ENCODE data around the gene RASAL2. TPM values are rescaled to one million over a fixed set of nuclear protein-coding genes. Genes with fewer than 3 reads are reported as not detected.

Gene RASAL2
- total and polyA plus RNA-seq, 2 of the 13 experiments (the other 11 are each of a cell fraction or from before 2014, with no cell fraction given): 5.4 to 5.9 TPM

DNA sequence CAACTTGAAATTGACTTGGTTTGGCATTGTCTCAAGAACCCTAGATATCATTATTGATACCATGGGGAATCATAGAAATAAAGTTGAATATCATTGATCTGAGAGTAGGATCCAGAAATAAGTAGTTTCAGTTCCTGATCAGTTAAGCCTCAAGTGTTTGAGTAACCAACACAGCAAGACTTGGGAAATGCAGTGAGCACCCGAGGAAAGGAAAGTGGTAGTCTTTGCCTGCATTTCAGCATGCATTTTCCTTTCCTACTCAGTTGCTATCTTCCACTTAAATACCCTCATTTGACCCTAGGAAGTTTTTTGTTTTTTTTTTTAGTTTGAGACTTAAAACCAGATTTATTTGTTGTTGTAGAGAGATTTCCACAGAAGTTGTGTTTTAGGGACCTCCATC lies 383.9 kb downstream of the RASAL2 start:
- CTCF ChIA-PET (ENCODE audit: low intra/inter-chr PET ratio, low total read pairs): no interaction called here
- in situ Hi-C loops (cut with HindIII; ENCODE audit: extremely low pct_ligation_motif_present, low pct_unique_long_range_greater_than_20kb) (no loop called here), intact Hi-C loops (cut with micrococcal nuclease; ENCODE audit: unreplicated experiment) (no loop called here)
- Histone ChIP-seq H3K27me3 (ENCODE audit: control insufficient read depth in 1 of 2, insufficient read depth in 2 of 2, low read length in 2 of 2) (no peaks in the 10 kb centered on the region), H4K20me1 (ENCODE audit: insufficient read depth, low read length) (no peaks in the 10 kb centered on the region), H3K36me3 (replicated peaks in 1 of 2; ENCODE audit: control insufficient read depth in 1 of 2, insufficient read depth in 2 of 2, low read length in 2 of 2) (peaks cover 1 to 2% of the 10 kb centered on the region in 2 experiments; a peak in 2 of 5 replicates), H3K79me2 (ENCODE audit: insufficient read depth, low read length) (no peaks in the 10 kb centered on the region), H3K4me1 (ENCODE audit: insufficient read depth, low read length) (no peaks in the 10 kb centered on the region), H3K9me3 (ENCODE audit: low read length) (no peaks in the 10 kb centered on the region), H2AFZ (ENCODE audit: low read length) (no peak overlapping the region), H3K4me2 (ENCODE audit: low read depth, low read length) (no peak overlapping the region), H3K27ac (ENCODE audit: extremely low read length, insufficient read depth, low read length) (no peak overlapping the region), H3K4me3 (replicated peaks in 1 of 3; ENCODE audit: insufficient read depth in 1 of 3, low read depth in 2 of 3, low read length in 3 of 3) (no peak overlapping the region), H3K9ac (ENCODE audit: insufficient read depth, low read depth, low read length) (no peak overlapping the region)
- 73% methylated on average over 1 of the region's 1 CpG for WGBS (ENCODE audit: low lambda C conversion rate)
- no peak for ATAC-seq
- DNase-seq (ENCODE audit: low spot score): no peak
- TF ChIP-seq TCF7L2 (IDR thresholded peaks at IDR 0.05; ENCODE audit: low read depth, low read length): no peak
- no peak for TF ChIP-seq ZNF367 (CRISPR knock-in tag; IDR thresholded peaks at IDR 0.05; ENCODE audit: borderline replicate concordance)
- TF ChIP-seq, protein P1, sequence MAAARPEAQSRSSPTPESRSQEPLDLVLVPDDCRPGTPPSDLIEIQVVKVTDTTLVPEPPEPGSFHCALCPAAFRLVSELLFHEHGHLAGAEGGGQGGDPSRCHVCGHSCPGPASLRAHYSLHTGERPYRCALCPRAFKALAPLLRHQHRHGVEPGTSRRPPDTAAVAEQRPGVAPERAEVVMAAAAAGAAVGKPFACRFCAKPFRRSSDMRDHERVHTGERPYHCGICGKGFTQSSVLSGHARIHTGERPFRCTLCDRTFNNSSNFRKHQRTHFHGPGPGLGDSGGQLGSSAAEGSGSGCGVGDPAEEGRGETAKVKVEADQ (CRISPR knock-in tag; IDR thresholded peaks at IDR 0.05; ENCODE audit: borderline replicate concordance): no peak
- FAIRE-seq: no peak
- BruUV-seq (replicated peaks): no TSS peak
- POLR2A ChIA-PET: no interaction called here

DNA sequence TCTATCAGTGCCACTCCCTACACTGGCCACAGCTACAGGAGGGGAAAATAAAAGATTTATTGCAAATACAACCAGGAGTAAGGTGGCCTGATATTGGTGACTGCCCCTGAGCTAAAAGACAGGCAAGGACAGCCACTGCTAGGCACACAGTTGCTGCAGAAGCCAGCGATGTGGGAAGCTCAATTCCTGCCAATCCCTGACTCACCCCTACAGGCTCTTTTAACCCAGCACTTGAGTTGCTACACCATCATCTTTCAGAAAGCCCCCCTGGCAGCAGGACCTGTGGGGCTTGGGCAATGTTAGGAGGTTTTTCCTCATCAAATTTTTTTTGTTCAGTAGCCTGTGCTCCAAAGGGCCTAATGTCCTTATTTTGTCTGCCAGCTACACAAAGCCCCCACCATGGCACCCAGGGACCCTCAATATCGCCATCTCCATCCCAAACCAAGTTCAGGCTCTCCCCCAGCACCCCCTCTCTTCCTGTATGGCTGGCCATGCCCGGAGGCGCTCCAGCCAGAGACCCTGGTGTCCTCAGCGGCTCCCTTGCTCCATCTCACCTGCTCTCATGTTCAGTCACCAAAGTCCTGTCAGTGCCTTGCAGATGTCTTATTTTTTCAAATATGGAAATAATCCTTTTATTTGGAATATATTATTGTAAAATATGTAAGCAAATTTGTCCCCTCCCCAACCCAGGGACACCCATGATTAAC lies 389.5 kb downstream of the RASAL2 start:
- Histone ChIP-seq H3K9ac (ENCODE audit: insufficient read depth, low read depth, low read length) (no peak overlapping the region), H3K27ac (ENCODE audit: extremely low read length, insufficient read depth, low read length) (no peak overlapping the region), H2AFZ (ENCODE audit: low read length) (no peak overlapping the region), H3K79me2 (ENCODE audit: insufficient read depth, low read length) (no peaks in the 10 kb centered on the region), H3K36me3 (replicated peaks in 1 of 2; ENCODE audit: control insufficient read depth in 1 of 2, insufficient read depth in 2 of 2, low read length in 2 of 2) (no peaks in the 10 kb centered on the region), H3K27me3 (ENCODE audit: control insufficient read depth in 1 of 2, insufficient read depth in 2 of 2, low read length in 2 of 2) (no peaks in the 10 kb centered on the region), H3K4me2 (ENCODE audit: low read depth, low read length) (no peak overlapping the region), H3K4me1 (ENCODE audit: insufficient read depth, low read length) (peaks cover 13% of the 10 kb centered on the region), H3K4me3 (replicated peaks in 1 of 3; ENCODE audit: insufficient read depth in 1 of 3, low read depth in 2 of 3, low read length in 3 of 3) (no peak overlapping the region), H4K20me1 (ENCODE audit: insufficient read depth, low read length) (no peaks in the 10 kb centered on the region), H3K9me3 (ENCODE audit: low read length) (no peaks in the 10 kb centered on the region)
- TF ChIP-seq ARNT (IDR thresholded peaks at IDR 0.05) (no peak), ZNF510 (CRISPR knock-in tag; IDR thresholded peaks at IDR 0.05; ENCODE audit: low read depth) (no peak), PHB2 (IDR thresholded peaks at IDR 0.05; ENCODE audit: partially characterized antibody) (no peak), ZFP82 (CRISPR knock-in tag; IDR thresholded peaks at IDR 0.05; ENCODE audit: borderline replicate concordance) (no peak), CEBPG (CRISPR knock-in tag; IDR thresholded peaks at IDR 0.05) (no peak), RFXAP (CRISPR knock-in tag; IDR thresholded peaks at IDR 0.05; ENCODE audit: borderline replicate concordance) (no peak), ZNF451 (CRISPR knock-in tag; IDR thresholded peaks at IDR 0.05) (no peak)
- TF ChIP-seq, protein P2, sequence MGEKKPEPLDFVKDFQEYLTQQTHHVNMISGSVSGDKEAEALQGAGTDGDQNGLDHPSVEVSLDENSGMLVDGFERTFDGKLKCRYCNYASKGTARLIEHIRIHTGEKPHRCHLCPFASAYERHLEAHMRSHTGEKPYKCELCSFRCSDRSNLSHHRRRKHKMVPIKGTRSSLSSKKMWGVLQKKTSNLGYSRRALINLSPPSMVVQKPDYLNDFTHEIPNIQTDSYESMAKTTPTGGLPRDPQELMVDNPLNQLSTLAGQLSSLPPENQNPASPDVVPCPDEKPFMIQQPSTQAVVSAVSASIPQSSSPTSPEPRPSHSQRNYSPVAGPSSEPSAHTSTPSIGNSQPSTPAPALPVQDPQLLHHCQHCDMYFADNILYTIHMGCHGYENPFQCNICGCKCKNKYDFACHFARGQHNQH (CRISPR knock-in tag; IDR thresholded peaks at IDR 0.05): no peak
- TF ChIP-seq, protein P3, sequence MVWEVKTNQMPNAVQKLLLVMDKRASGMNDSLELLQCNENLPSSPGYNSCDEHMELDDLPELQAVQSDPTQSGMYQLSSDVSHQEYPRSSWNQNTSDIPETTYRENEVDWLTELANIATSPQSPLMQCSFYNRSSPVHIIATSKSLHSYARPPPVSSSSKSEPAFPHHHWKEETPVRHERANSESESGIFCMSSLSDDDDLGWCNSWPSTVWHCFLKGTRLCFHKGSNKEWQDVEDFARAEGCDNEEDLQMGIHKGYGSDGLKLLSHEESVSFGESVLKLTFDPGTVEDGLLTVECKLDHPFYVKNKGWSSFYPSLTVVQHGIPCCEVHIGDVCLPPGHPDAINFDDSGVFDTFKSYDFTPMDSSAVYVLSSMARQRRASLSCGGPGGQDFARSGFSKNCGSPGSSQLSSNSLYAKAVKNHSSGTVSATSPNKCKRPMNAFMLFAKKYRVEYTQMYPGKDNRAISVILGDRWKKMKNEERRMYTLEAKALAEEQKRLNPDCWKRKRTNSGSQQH (CRISPR knock-in tag; IDR thresholded peaks at IDR 0.05; ENCODE audit: low read depth): no peak
- DNase-seq (ENCODE audit: low spot score): no peak
- POLR2A ChIA-PET: no interaction called here
- ATAC-seq: no peak
- intact Hi-C loops (cut with micrococcal nuclease; ENCODE audit: unreplicated experiment) (no loop called here), in situ Hi-C loops (cut with HindIII; ENCODE audit: extremely low pct_ligation_motif_present, low pct_unique_long_range_greater_than_20kb) (no loop called here)
- BruUV-seq (replicated peaks): no TSS peak
- CTCF ChIA-PET (ENCODE audit: low intra/inter-chr PET ratio, low total read pairs): no interaction called here
- no peak for FAIRE-seq
- WGBS (ENCODE audit: low lambda C conversion rate): 82% methylated on average over 5 of the region's 5 CpGs

Data from HepG2 (cell line).